ENCODE results near the gene XPC.

XPC gene

GRCh38 chr3:14169871-14170270 is 8.5 kb downstream of the XPC start:
- DNase-seq: no peak

- no peak for DNase-seq
These were observed 9.0 kb downstream of the XPC start for GRCh38 chr3:14169435-14169834.

GRCh38 chr3:14166877-14167603 is 11.4 kb downstream of the XPC start:
- no peak for DNase-seq

- no peak for DNase-seq
These were observed 16.2 kb downstream of the XPC start for GRCh38 chr3:14162178-14162577.

- no peak for DNase-seq
These were observed 17.1 kb downstream of the XPC start for GRCh38 chr3:14161282-14161681.

GRCh38 chr3:14159426-14159825 is 19.0 kb downstream of the XPC start:
- DNase-seq: no peak

- DNase-seq: no peak
These were observed 20.0 kb downstream of the XPC start for GRCh38 chr3:14158370-14158769.

- DNase-seq: no peak
These were observed 20.4 kb downstream of the XPC start for GRCh38 chr3:14157951-14158350.

GRCh38 chr3:14156843-14157561 is 21.4 kb downstream of the XPC start:
- no peak for DNase-seq

- no peak for DNase-seq
These were observed 22.2 kb downstream of the XPC start for GRCh38 chr3:14156201-14156600.

- DNase-seq: no peak
These were observed 23.4 kb downstream of the XPC start for GRCh38 chr3:14154895-14155440.

GRCh38 chr3:14154276-14154675 is 24.1 kb downstream of the XPC start:
- no peak for DNase-seq

GRCh38 chr3:14153663-14154062 is 24.7 kb downstream of the XPC start:
- DNase-seq: no peak

- no peak for DNase-seq
These were observed 25.4 kb downstream of the XPC start for GRCh38 chr3:14152963-14153355.

- no peak for DNase-seq
These were observed 26.0 kb downstream of the XPC start for GRCh38 chr3:14152233-14152962.

GRCh38 chr3:14151471-14152083 is 26.8 kb downstream of the XPC start:
- no peak for DNase-seq

GRCh38 chr3:14150491-14151230 is 27.7 kb downstream of the XPC start:
- no peak for DNase-seq

GRCh38 chr3:14150078-14150477 is 28.3 kb downstream of the XPC start:
- DNase-seq: no peak

GRCh38 chr3:14148041-14148985 is 30.1 kb downstream of the XPC start:
- no peak for DNase-seq

GRCh38 chr3:14147617-14148016 is 30.8 kb downstream of the XPC start:
- DNase-seq: no peak

- DNase-seq: no peak
These were observed 31.4 kb downstream of the XPC start for GRCh38 chr3:14147066-14147435.

Data from NCI-H1092 treated with DMSO at 0.1 percent for 48 hours (cell line).